ENCODE data around the gene GTPBP6. TPM values are rescaled to one million over a fixed set of nuclear protein-coding genes. Genes with fewer than 3 reads are reported as not detected.

GTPBP6 gene
- total RNA-seq = 33.0 and 41.5 TPM in 2 replicates

GRCh38 chrX:318739-319578 is at the start of gene GTPBP6:
TSS of gene GTPBP6 (minus strand) at chrX:318796. CDS start at chrX:318787, 9 bp downstream.

DNA sequence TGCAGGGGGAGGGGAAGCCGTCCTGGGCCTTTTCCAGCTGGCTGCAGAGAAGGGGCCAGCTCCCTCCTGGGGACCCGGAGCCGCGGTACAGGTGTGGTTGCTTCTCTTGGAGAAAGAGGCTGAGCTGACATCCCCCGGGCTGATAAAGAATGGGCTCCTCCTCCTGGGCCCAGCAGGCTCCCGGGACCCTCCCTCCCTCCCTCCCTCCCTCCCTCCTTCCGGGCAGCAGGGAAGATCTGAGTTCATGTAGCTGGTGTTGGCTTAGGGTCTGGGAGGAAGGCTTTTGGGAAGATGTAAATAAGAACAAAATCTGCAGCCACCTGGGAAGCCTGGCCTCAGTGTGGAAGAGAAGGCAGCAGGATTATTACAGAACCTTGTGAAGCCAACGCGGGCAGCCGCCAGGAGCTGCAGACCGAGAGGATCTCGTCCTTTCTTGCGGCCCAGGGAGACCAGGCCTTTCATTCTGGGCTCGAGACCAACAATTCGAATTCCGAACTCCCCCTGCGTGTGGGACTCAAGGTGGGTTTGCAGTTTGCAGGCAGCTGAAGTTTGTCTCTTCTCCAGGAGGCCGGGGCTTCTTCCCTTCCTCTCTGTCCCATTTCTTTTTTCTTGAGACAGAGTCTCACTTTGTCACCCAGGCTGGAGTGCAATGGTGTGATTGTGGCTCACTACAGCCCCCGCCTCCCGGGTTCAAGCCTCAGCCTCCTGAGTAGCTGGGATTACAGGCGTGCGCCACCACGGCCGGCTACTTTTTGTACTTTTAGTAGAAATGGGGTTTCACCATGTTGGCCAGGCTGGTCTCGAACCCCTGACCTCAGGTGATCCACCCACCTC is 37.2 kb downstream of the GTPBP6 start, which contains the start of gene PLCXD1:
Gene PLCXD1, plus strand, starts transcription at position 216 of the 834 bp plus-strand sequence. CDS start 2,807 bp downstream, outside the sequence.

Other genes starting within 250 kb of the GTPBP6 start
- gene PLCXD1, start 37.4 kb downstream of the GTPBP6 start, total RNA-seq = 3.8 and 6.3 TPM in 2 replicates
- gene PPP2R3B, start 68.1 kb upstream of the GTPBP6 start, total RNA-seq = 5.8 and 9.9 TPM in 2 replicates